ENCODE results near the gene VAT1. TPM values are rescaled to one million over a fixed set of nuclear protein-coding genes. Genes with fewer than 3 reads are reported as not detected.
"Not testable (repeated sequence)": the region's sequence is repeated elsewhere in the genome, so short reads cannot be mapped to it uniquely, and the experiment has no call there.

VAT1 gene
- total and polyA plus RNA-seq, 10 donors, result 20.3 to 144 (median 62.4) TPM

- H3K4me3 ChIP-seq; H3K27me3 ChIP-seq (replicated peaks in 1 of 7); DNase-seq; H3K9me3 ChIP-seq; intact Hi-C loops (cut with DNase I; ENCODE audit: low total_unique reads): not testable (repeated sequence)
- TF ChIP-seq POLR2AphosphoS5 (IDR thresholded peaks at IDR 0.05), result peak in 2 of 3 donors; percentile 31 to 51
- 90 to 96% (median 94%) methylated on average over 13 of the region's 13 CpGs for WGBS, 5 donors
- peak overlapping the region in 6 of 8 donors; percentile 59 to 80 (median 77) for H3K27ac ChIP-seq
- H3K36me3 ChIP-seq, result peaks cover 0 to 60% (median 45%) of the 10 kb centered on the region in 6 donors
- peaks cover 13 to 68% (median 52%) of the 10 kb centered on the region in 6 donors for H3K4me1 ChIP-seq
Observed at GRCh38 chr17:43000894-43001293, 21.3 kb downstream of the VAT1 start.

DNA sequence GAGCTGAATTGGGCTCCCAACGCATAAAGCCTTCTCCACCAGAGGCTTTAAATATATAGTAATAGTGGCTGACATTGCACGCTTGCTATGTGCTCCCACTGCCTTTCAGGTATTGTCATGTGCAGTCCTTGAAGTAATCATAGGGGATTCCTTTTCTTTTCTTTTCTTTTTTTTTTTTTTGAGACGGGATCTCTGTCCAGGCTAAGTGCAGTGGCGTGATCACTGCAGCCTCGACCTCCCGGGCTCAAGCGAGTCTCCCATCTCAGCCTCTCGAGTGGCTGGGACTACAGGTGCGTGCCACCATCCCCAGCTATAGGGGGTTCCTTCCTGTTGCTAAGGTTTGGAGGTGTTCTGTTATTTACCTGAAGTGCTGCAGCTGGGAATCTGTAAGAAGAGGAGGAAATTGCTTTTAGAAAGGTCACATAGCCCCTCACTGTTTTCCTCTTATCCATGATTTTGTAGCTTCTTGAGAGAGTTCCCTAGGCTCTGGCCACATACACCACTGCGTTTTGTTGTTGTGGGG, 23.1 kb downstream of the VAT1 start:
- no peak for DNase-seq
- H3K27ac ChIP-seq, result peak overlapping the region; percentile 82 to 96 (median 91)
- intact Hi-C loops (cut with DNase I; ENCODE audit: low total_unique reads), result no loop called here
- H3K9me3 ChIP-seq, result no peaks in the 10 kb centered on the region
- 7 to 21% (median 15%) methylated on average over 10 of the region's 10 CpGs for WGBS, 5 donors
- TF ChIP-seq, protein P1, sequence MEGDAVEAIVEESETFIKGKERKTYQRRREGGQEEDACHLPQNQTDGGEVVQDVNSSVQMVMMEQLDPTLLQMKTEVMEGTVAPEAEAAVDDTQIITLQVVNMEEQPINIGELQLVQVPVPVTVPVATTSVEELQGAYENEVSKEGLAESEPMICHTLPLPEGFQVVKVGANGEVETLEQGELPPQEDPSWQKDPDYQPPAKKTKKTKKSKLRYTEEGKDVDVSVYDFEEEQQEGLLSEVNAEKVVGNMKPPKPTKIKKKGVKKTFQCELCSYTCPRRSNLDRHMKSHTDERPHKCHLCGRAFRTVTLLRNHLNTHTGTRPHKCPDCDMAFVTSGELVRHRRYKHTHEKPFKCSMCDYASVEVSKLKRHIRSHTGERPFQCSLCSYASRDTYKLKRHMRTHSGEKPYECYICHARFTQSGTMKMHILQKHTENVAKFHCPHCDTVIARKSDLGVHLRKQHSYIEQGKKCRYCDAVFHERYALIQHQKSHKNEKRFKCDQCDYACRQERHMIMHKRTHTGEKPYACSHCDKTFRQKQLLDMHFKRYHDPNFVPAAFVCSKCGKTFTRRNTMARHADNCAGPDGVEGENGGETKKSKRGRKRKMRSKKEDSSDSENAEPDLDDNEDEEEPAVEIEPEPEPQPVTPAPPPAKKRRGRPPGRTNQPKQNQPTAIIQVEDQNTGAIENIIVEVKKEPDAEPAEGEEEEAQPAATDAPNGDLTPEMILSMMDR (IDR thresholded peaks at IDR 0.05 in 8 of 11, conservative IDR thresholded peaks at IDR 0.05 in 3 of 11), result no peak
- TF ChIP-seq POLR2A (IDR thresholded peaks at IDR 0.05), result no peak
- no peak for TF ChIP-seq POLR2AphosphoS5 (IDR thresholded peaks at IDR 0.05)
- H3K4me1 ChIP-seq, result peaks cover 13 to 66% (median 52%) of the 10 kb centered on the region in 6 donors
- H3K27me3 ChIP-seq (replicated peaks in 1 of 7), result no peaks in the 10 kb centered on the region
- H3K4me3 ChIP-seq, result peak overlapping the region; percentile 62 to 97 (median 73)
- peaks cover 0 to 62% (median 43%) of the 10 kb centered on the region in 6 donors for H3K36me3 ChIP-seq

GRCh38 chr17:42997984-42998938, 23.9 kb downstream of the VAT1 start, which contains the start of gene RPL27:
RPL27 (plus strand) TSS chr17:42998419; CDS start chr17:42998751, 332 bp downstream.
- H3K4me1 ChIP-seq, result peaks cover 13 to 60% (median 48%) of the 10 kb centered on the region in 6 donors
- intact Hi-C loops (cut with DNase I; ENCODE audit: low total_unique reads), result no loop called here
- peak within 1 kb of the TSS; percentile 82 to 96 (median 91) for H3K27ac ChIP-seq
- no peaks in the 10 kb centered on the region for H3K27me3 ChIP-seq (replicated peaks in 1 of 7)
- TF ChIP-seq, protein P1 (IDR thresholded peaks at IDR 0.05 in 8 of 11, conservative IDR thresholded peaks at IDR 0.05 in 3 of 11), result peak; percentile 93 to 100 (median 99)
- TF ChIP-seq POLR2A (IDR thresholded peaks at IDR 0.05) (peak in 1 of 3 donors; percentile 23), POLR2AphosphoS5 (IDR thresholded peaks at IDR 0.05) (peak; percentile 95 to 98 (median 95))
- H3K4me3 ChIP-seq, result peak within 1 kb of the TSS; percentile 62 to 97 (median 73)
- peaks cover 0 to 62% (median 42%) of the 10 kb centered on the region in 6 donors for H3K36me3 ChIP-seq
- peak; percentile 98 for DNase-seq
- no peaks in the 10 kb centered on the region for H3K9me3 ChIP-seq
- WGBS, 5 donors, result 0 to 1% (median 0%) methylated on average over 35 to 49 of the region's 49 CpGs

- H3K36me3 ChIP-seq, result peaks cover 0 to 62% (median 41%) of the 10 kb centered on the region in 6 donors
- TF ChIP-seq POLR2A (IDR thresholded peaks at IDR 0.05), result no peak
- no peak for TF ChIP-seq POLR2AphosphoS5 (IDR thresholded peaks at IDR 0.05)
- TF ChIP-seq, protein P1 (IDR thresholded peaks at IDR 0.05 in 8 of 11, conservative IDR thresholded peaks at IDR 0.05 in 3 of 11), result no peak
- peak overlapping the region; percentile 45 to 96 (median 90) for H3K27ac ChIP-seq
- H3K27me3 ChIP-seq (replicated peaks in 1 of 7), result no peaks in the 10 kb centered on the region
- WGBS, 5 donors, result 24 to 39% (median 28%) methylated on average over 5 of the region's 5 CpGs
- H3K4me3 ChIP-seq, result peak overlapping the region in 5 of 8 donors; percentile 62 to 97 (median 67)
- no peaks in the 10 kb centered on the region for H3K9me3 ChIP-seq
- DNase-seq, result no peak
- intact Hi-C loops (cut with DNase I; ENCODE audit: low total_unique reads), result no loop called here
- peaks cover 13 to 52% (median 42%) of the 10 kb centered on the region in 6 donors for H3K4me1 ChIP-seq
Observed at GRCh38 chr17:42997390-42997983, 24.7 kb downstream of the VAT1 start.

- H3K4me3 ChIP-seq; H3K27ac ChIP-seq; H3K27me3 ChIP-seq (replicated peaks in 1 of 7); DNase-seq; intact Hi-C loops (cut with DNase I; ENCODE audit: low total_unique reads); H3K9me3 ChIP-seq: not testable (repeated sequence)
- WGBS, 5 donors, result 83 to 88% (median 86%) methylated on average over 10 of the region's 10 CpGs
- Histone ChIP-seq H3K36me3 (peaks cover 3 to 64% (median 48%) of the 10 kb centered on the region in 6 donors), H3K4me1 (peaks cover 2 to 31% (median 10%) of the 10 kb centered on the region in 6 donors)
Observed at GRCh38 chr17:42993913-42994312, 28.3 kb downstream of the VAT1 start.
